ENCODE results near the gene GLOD5. TPM values are rescaled to one million over a fixed set of nuclear protein-coding genes. Genes with fewer than 3 reads are reported as not detected.
A peak's percentile ranks its signal among the peaks of the same experiment; 100 is the strongest.

GLOD5 gene
- total and polyA plus RNA-seq, 9 of the 15 experiments (the other 6 are each of a cell fraction or from before 2014, with no cell fraction given) = 0.27 to 4.4 (median 2.2) TPM

DNA sequence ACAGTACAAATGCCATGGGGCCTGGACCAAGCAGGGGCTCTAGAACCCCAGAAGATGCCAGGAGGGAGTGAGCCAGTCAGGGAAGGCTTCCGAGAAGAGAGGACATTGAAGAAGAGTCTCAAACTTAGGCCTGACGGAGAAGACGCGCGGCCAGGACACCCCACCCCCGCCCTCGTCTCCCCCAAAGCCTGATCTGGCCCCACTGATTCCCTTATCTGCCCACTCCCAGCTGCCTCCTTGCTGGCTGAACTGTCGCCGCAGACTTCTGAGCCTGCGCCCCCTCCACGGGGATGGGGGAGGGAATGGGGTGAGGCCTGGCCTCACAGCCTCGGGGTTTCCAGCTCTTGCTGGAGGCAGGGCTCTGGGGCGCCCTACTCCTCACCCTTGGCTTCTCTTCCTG, 21.2 kb downstream of the GLOD5 start (continued):
- TF ChIP-seq HSF4 (CRISPR knock-in tag; IDR thresholded peaks at IDR 0.05; ENCODE audit: borderline replicate concordance) (no peak), SMAD4 (CRISPR knock-in tag; conservative IDR thresholded peaks at IDR 0.05) (peak; percentile 96), CHD4 (IDR thresholded peaks at IDR 0.05; ENCODE audit: insufficient read depth, insufficient replicate concordance, low read depth, low read length, poor library complexity, severe bottlenecking) (no peak), ZNF184 (CRISPR knock-in tag; IDR thresholded peaks at IDR 0.05) (no peak), ZNF316 (IDR thresholded peaks at IDR 0.05) (peak; percentile 63), SMARCA5 (IDR thresholded peaks at IDR 0.05) (peak; percentile 78), NR2C1 (IDR thresholded peaks at IDR 0.05) (no peak), NR2C1 (tag; IDR thresholded peaks at IDR 0.05) (peak; percentile 43), ZFPM2 (CRISPR knock-in tag; IDR thresholded peaks at IDR 0.05) (no peak), ZNF644 (tag; IDR thresholded peaks at IDR 0.05; ENCODE audit: low read depth) (0 out of 2 replicates have a peak, but pooled peaks have one; percentile 40)
- TF ChIP-seq, protein P1, sequence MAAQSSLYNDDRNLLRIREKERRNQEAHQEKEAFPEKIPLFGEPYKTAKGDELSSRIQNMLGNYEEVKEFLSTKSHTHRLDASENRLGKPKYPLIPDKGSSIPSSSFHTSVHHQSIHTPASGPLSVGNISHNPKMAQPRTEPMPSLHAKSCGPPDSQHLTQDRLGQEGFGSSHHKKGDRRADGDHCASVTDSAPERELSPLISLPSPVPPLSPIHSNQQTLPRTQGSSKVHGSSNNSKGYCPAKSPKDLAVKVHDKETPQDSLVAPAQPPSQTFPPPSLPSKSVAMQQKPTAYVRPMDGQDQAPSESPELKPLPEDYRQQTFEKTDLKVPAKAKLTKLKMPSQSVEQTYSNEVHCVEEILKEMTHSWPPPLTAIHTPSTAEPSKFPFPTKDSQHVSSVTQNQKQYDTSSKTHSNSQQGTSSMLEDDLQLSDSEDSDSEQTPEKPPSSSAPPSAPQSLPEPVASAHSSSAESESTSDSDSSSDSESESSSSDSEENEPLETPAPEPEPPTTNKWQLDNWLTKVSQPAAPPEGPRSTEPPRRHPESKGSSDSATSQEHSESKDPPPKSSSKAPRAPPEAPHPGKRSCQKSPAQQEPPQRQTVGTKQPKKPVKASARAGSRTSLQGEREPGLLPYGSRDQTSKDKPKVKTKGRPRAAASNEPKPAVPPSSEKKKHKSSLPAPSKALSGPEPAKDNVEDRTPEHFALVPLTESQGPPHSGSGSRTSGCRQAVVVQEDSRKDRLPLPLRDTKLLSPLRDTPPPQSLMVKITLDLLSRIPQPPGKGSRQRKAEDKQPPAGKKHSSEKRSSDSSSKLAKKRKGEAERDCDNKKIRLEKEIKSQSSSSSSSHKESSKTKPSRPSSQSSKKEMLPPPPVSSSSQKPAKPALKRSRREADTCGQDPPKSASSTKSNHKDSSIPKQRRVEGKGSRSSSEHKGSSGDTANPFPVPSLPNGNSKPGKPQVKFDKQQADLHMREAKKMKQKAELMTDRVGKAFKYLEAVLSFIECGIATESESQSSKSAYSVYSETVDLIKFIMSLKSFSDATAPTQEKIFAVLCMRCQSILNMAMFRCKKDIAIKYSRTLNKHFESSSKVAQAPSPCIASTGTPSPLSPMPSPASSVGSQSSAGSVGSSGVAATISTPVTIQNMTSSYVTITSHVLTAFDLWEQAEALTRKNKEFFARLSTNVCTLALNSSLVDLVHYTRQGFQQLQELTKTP (IDR thresholded peaks at IDR 0.05; ENCODE audit: low read depth in 1 of 2, partially characterized antibody in 2 of 2) = peak in 1 of 2 experiments; percentile 23
- TF ChIP-seq, protein P2, sequence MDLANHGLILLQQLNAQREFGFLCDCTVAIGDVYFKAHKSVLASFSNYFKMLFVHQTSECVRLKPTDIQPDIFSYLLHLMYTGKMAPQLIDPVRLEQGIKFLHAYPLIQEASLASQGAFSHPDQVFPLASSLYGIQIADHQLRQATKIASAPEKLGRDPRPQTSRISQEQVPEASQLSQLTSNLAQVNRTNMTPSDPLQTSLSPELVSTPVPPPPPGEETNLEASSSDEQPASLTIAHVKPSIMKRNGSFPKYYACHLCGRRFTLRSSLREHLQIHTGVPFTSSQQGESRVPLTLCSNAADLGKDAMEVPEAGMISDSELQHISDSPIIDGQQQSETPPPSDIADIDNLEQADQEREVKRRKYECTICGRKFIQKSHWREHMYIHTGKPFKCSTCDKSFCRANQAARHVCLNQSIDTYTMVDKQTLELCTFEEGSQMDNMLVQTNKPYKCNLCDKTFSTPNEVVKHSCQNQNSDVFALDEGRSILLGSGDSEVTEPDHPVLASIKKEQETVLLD (IDR thresholded peaks at IDR 0.05) = 0 out of 2 replicates have a peak, but pooled peaks have one; percentile 67
- TF ChIP-seq, protein P3, sequence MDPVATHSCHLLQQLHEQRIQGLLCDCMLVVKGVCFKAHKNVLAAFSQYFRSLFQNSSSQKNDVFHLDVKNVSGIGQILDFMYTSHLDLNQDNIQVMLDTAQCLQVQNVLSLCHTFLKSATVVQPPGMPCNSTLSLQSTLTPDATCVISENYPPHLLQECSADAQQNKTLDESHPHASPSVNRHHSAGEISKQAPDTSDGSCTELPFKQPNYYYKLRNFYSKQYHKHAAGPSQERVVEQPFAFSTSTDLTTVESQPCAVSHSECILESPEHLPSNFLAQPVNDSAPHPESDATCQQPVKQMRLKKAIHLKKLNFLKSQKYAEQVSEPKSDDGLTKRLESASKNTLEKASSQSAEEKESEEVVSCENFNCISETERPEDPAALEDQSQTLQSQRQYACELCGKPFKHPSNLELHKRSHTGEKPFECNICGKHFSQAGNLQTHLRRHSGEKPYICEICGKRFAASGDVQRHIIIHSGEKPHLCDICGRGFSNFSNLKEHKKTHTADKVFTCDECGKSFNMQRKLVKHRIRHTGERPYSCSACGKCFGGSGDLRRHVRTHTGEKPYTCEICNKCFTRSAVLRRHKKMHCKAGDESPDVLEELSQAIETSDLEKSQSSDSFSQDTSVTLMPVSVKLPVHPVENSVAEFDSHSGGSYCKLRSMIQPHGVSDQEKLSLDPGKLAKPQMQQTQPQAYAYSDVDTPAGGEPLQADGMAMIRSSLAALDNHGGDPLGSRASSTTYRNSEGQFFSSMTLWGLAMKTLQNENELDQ (CRISPR knock-in tag; IDR thresholded peaks at IDR 0.05; ENCODE audit: borderline replicate concordance) = no peak
- TF ChIP-seq, protein P4, sequence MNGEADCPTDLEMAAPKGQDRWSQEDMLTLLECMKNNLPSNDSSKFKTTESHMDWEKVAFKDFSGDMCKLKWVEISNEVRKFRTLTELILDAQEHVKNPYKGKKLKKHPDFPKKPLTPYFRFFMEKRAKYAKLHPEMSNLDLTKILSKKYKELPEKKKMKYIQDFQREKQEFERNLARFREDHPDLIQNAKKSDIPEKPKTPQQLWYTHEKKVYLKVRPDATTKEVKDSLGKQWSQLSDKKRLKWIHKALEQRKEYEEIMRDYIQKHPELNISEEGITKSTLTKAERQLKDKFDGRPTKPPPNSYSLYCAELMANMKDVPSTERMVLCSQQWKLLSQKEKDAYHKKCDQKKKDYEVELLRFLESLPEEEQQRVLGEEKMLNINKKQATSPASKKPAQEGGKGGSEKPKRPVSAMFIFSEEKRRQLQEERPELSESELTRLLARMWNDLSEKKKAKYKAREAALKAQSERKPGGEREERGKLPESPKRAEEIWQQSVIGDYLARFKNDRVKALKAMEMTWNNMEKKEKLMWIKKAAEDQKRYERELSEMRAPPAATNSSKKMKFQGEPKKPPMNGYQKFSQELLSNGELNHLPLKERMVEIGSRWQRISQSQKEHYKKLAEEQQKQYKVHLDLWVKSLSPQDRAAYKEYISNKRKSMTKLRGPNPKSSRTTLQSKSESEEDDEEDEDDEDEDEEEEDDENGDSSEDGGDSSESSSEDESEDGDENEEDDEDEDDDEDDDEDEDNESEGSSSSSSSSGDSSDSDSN (IDR thresholded peaks at IDR 0.05; ENCODE audit: borderline replicate concordance in 1 of 2, low read depth in 2 of 2, low read length in 2 of 2) = 0 out of 4 replicates have a peak, but pooled peaks of 1 of the 2 experiments have one; percentile 46
